Endometrial microvascular endothelial cells (primary cell): Measurements from ENCODE around the gene PLK3. TPM values are rescaled to one million over a fixed set of nuclear protein-coding genes. Genes with fewer than 3 reads are reported as not detected.
"Not testable (repeated sequence)": the region's sequence is repeated elsewhere in the genome, so short reads cannot be mapped to it uniquely, and the experiment has no call there.

Experiments
- in situ Hi-C: cut with HindIII; loops from 2 replicates; pipeline ENCODE4 v1.10.0; 2017; ENCODE audit warnings: low sequenced_read_pairs, low pct_unique_long_range_greater_than_20kb; ENCODE audit errors: inconsistent ontology term
- total RNA-seq: library from RNA; depleted of rRNA; stranded (reverse); fragments of >200 nt; gene quantifications from one replicate; pipeline ENCODE4 v1.2.3, GENCODE V29; 2015; ENCODE audit errors: inconsistent ontology term

PLK3 gene
- total RNA-seq, 1 donor from 2014 or later, result 39.2 TPM

DNA sequence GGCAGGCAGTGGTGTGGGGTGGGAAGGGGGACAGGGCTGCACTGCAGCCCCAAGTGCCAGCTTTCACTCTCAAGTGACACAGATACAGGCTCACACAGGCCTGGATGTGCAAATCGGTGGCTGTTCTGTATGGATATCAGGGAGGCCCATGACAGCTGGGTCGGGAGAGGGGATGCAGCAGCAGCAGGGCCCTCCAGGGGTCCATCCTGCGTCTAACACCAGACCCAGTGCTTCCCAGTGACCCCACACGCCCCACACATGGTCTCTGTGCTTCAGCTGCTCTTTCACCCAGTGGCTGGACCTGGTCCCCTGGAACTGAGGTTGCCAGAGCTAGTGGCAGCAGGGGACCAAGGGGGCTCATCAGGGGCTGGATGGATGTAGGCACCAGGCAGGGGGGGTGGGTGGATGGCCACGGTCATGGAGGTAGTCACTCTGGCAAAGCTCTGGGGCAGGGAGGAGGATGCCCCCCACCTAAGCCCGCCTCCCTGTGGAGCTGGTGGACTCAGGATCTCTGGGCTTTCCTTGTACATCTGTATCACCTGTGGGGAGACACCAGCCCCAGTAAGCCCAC, 22.0 kb downstream of the PLK3 start:
- in situ Hi-C loops, result no loop called here

GRCh38 chr1:44822981-44823451, 22.8 kb downstream of the PLK3 start:
- in situ Hi-C loops, result no loop called here

GRCh38 chr1:44824392-44824791, 24.2 kb downstream of the PLK3 start:
- in situ Hi-C loops, result not testable (repeated sequence)

DNA sequence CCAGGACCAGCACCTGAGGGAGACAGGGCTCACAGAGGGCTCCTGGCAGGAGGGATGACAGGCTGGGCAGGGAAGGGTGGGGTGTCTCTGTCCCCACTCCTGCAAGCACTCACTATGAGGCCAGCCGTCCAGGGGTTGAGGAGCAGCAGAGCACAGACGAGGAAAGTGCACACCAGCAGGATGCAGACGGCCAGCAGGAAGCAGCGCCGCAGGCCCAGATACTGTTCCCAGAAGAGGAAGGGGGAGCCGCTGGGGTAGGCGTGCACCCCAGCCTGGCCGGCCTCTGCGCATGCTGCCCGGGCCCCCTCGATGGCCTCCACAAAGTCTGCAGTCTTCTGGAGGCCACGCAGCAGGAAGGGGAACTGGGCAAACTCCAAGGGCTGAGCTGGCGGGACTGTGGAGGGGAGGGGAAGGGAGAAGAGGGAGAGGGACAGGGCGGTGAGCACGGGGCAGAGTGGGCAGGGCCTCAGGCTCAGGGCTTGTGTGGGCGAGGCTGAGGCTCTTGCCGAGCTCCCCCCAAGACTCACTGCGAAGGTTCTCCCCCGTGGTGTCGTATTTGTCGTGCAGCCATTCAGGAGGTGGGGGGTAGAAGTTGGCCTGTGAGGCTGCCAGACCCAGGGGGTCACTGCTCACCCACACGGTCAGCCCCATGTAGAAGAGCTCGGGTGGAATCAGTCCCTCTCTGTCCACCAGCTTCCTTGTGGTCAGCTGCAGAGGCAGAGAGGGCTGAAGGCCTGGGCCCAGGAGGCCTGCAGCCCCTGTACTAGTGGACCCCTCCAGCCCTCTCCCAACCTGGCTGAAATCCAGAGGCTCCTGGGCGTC, 26.4 kb downstream of the PLK3 start:
- in situ Hi-C loops, result no loop called here

DNA sequence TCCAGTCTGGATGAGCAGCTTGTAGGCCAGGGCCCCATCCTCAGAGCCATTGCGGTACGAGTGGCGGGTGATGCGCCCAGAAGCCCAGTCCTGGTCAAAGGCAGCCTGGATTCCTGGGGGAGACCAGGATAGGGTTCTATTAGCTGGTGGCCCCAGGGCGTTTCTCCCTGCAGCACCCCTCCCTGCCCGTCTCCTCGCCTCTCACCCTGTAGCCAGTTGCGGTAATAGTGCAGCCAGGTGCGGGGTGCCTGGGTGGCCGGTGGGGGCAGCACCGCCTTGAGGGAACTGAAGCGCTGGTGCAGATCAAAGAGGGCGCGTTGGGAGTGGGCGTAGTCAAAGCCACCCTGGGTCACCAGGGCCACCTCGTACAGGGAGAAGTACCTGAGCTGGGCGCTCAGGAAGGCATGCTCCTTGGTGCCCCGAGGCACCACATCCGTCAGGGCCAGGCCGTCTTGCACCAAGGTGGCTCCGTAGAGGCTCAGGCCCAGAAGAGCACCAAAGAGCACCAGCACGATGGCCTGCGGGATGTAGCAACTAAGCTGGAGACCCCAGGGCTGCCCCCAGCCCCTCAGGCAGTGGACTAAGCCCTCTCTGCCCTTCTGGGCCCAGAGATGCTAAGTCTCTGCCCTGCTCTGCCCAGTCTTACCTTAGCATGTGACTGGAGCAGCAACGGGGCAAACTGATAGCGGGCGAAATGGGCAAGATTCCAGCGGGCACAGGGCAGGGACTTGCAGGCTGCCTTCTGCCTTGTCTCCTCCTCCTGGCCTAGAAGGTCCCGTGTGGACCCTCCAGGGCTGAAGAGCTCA, 27.2 kb downstream of the PLK3 start:
- in situ Hi-C loops, result no loop called here

DNA sequence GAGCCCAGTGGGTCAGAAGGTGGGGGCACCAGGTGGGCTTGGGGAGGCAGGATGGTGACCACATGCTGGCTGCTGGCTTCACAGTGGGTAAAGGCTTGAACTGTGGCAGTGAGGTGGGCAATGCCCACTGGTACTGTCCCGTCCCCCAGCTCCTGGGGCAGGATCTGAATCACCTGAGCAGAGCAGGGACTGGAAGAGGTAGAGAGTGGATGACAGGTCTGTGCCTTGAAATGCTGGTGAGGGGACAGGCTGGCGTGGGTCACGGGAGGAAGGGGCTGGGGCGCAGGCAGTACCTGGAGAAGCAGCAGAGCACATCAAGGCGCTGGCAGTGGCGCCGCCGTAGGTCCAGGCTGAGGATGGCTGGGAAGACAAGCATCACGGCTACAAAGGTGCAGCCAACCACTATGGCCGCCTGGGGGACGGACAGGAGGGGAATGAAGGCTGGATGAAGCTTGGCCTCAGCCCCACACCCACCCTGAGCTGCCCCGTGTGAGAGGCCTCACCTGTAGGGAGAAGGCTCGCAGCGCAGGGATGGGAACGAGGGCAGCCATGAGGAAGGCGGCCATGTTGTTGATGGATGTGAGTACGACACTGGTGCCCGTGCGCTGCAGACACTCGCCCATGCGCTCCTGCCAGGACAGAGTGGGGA, 27.9 kb downstream of the PLK3 start:
- in situ Hi-C loops, result no loop called here

DNA sequence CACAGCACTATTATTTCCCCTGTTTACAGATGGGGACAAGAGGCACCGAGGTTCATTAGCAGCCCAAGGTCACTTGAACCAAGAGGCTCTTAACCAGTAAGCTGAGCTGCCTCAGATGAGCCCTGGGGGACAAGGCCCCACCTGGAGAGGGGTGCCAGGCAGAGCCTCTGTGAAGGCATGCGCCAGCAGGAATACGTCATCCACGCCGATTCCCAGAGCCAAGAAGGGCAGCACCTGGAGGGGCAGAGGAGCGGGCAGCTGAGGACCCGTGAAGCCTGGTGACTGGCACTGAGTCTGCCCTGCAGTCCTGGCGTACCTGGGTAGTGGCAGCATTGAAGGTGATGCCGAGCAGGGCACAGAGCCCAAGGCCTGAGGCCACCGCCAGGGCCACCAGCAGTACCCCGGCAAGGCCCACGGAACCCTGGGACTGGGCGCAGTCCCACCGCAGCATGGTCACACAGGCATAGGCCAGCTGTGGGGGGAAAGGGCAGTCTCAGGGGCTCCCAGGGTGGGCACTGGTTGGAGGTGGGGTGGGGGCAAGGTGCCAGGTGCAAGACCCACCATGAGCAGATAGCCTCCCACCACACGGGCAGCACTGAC, 28.8 kb downstream of the PLK3 start:
- in situ Hi-C loops, result no loop called here

DNA sequence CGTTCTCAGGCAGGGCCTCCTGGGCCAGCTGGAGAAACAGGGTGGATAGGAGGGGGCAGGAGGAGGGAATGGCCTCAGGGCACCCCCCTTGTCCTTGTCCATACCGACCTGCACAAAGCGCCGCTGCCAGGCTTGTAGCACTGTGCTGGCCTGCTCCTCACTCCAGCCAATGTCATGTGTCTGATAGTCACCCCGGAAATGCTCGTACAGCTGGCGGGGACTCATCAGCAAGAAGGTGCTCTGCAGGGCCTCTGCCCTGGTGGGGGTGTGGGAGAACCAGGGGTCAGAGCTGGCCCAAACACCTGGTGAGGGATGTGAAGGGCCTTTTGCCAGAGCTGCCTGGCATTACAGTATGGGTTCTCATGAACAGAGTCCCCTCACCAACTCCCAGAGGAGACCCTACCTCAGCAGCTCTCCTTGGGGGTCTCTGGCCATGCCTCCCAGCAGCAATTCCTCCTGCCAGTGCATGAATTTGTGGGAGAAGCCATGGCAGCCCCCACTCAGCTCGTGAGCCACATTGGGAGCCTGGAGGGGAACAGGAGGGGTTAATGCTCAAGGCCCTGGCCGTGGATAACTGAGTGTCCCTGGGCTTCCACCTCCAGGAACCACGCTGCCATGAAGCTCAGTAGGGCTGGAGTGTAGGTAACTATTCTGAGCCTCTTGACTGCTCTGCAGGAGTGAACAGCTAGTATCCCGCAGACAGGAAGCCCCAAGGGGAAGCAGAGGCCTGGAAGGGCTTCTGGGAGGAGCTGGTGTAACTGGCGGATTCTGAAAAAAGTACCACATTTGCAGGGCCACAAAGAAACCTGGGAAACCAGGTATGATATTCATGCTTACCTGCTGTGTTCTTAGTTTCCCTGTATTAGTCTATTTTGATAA, 29.6 kb downstream of the PLK3 start:
- in situ Hi-C loops, result no loop called here

DNA sequence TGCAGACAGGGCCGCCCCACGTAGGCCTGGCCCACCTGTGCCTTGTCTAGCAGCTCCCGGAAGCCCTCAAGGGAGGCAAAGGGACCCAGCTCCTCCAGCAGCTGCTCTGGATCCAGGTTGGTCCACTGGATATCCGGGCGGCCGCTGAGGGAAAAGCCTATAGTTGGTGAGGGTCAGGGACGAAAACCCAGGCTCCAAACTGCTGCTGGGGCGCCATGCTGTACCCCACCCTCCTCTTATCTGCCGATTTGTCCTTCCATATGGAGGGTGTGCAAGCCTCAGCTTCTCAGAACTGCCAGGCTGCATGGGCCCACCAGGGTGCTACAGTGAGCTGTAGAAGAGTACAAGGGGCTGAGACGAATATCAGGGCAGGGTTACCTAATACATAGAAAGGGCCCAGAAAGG, 30.7 kb downstream of the PLK3 start:
- in situ Hi-C loops, result no loop called here

GRCh38 chr1:44831516-44831915, 31.3 kb downstream of the PLK3 start:
- in situ Hi-C loops, result no loop called here

DNA sequence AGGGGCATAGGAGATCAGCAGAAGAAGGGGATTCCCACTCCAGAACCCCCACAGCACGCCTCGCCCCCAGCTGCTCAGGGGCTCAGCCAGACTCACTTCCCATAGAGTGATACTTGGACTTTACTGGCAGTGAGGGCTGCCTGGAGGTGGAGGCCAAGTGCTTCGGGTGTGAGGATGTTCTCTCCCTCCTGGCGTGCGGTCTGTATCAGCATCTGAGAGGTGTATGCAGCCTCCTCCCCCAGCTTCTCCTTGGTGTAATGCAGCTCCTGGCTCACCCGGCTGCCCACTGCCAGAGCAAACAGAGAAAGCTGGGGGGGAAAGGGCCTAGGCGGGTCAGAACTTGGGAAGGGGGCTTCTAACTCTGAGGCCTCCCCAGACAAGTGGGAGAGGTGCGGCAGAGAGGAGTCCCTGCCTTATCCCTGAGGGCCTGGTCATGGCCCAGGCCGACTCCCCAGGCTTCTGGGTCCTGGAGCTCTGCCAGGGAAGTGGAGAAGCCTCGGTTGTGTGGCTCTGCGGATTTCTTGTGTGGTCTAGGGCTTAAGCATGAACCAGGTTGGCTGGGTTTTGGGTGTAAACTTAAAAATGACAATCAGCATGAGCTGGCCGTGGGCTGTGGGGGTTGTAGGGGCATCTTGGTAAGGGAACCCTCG, 32.0 kb downstream of the PLK3 start:
- in situ Hi-C loops, result no loop called here

GRCh38 chr1:44834328-44834727, 34.2 kb downstream of the PLK3 start:
- in situ Hi-C loops, result no loop called here

GRCh38 chr1:44835738-44836675, 35.8 kb downstream of the PLK3 start:
- in situ Hi-C loops, result no loop called here

DNA sequence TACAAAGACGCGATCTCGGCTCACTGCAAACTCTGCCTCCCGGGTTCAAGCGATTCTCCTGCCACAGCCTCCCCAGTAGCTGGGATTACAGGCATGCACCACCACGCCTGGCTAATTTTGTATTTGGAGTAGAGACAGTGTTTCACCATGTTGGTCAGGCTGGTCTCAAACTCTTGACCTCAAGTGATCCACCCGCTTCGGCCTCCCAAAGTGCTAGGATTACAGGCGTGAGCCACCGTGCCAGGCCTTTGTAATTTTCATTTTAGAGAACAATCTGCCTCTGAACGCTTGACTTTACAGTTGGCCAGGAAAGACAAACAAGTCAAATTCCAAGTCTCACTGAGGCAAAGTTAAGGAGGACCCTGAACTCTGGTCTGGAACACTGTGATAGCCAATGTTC, 38.1 kb downstream of the PLK3 start:
- in situ Hi-C loops, result not testable (repeated sequence)

GRCh38 chr1:44839576-44839975, 39.4 kb downstream of the PLK3 start:
- in situ Hi-C loops, result no loop called here

DNA sequence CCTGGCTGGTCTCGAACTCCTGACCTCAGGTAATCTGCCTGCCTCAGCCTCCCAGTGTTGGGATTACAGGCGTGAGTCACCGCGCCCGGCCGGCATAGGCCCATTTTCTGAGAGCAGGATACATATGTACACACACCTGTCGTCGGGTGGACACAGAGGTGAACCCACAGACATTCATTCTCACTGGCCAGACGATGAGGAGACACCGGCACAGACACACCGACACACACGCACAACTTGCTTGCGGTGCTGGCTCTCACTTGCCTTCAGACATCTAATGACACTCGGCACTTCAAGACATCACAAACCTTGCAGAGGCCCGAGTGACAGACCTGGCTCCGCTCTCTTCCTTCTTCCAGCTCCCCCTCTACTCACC, 42.3 kb downstream of the PLK3 start:
- in situ Hi-C loops, result no loop called here
